HEK293T (cell line): ENCODE results near the gene IL19.

Source experiments
- ARNT ChIP-seq: fragments of 450-650 bp; IDR thresholded peaks from 2 replicates; pipeline ENCODE4 v1.6.1; 2017; ENCODE audit warnings: mild to moderate bottlenecking
- BHLHE40 ChIP-seq: fragments of 450-650 bp; IDR thresholded peaks from 2 replicates; pipeline ENCODE4 v1.6.1; 2016; ENCODE audit warnings: mild to moderate bottlenecking, moderate library complexity, borderline replicate concordance
- FOXK2 ChIP-seq: fragments of 450-650 bp; IDR thresholded peaks from 2 replicates; pipeline ENCODE4 v1.6.1; 2016; ENCODE audit warnings: mild to moderate bottlenecking
- FOXM1 ChIP-seq: fragments of 450-650 bp; IDR thresholded peaks from 2 replicates; pipeline ENCODE4 v1.6.1; 2017; ENCODE audit warnings: mild to moderate bottlenecking, borderline replicate concordance
- L3MBTL2 ChIP-seq: fragments of 450-650 bp; conservative IDR thresholded peaks from 2 replicates; pipeline ENCODE4 v1.6.1; 2016; ENCODE audit warnings: mild to moderate bottlenecking
- SP1 ChIP-seq: fragments of 450-650 bp; IDR thresholded peaks from 2 replicates; pipeline ENCODE4 v1.6.1; 2017
- TF ChIP-seq, protein P1 (sequence below): fragments of 450-650 bp; IDR thresholded peaks from 2 replicates; pipeline ENCODE4 v1.6.1; 2016

DNA sequence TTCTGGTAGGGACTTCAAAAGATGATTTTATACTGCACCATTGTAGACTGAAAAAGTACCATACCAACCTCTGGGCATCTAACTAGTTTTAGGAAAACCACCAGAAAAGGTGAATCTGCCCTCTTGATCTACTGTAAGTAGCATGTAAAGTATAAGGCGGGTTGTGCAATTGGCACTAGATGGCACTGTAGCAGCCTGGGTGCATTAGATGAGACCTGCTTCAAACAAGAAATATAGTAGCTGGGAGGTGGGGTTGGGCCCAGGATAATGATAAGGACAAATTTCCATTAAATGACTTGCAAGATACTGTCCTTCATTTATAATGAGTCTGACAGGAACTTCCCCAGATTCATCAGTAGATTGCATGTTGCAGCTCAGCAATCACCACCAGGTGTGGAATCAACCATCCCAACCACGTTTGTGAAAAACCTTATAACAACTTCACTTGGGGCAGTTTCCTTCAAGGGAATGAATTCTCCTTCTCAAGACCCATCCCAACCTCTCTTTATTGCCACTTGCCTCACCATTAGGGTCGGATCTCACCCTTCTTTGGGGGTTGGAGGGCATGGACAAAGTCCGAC lies 39.0 kb downstream of the IL19 start:
- TF ChIP-seq L3MBTL2, result no peak
- no peak for TF ChIP-seq FOXM1
- TF ChIP-seq SP1, result no peak
- TF ChIP-seq, protein P1, sequence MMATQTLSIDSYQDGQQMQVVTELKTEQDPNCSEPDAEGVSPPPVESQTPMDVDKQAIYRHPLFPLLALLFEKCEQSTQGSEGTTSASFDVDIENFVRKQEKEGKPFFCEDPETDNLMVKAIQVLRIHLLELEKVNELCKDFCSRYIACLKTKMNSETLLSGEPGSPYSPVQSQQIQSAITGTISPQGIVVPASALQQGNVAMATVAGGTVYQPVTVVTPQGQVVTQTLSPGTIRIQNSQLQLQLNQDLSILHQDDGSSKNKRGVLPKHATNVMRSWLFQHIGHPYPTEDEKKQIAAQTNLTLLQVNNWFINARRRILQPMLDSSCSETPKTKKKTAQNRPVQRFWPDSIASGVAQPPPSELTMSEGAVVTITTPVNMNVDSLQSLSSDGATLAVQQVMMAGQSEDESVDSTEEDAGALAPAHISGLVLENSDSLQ, result no peak
- TF ChIP-seq BHLHE40, result no peak
- TF ChIP-seq FOXK2, result no peak
- TF ChIP-seq ARNT, result no peak
